HepG2 (cell line): ENCODE data around the gene LNX2. TPM values are rescaled to one million over a fixed set of nuclear protein-coding genes. Genes with fewer than 3 reads are reported as not detected.

Experiments used
- CEBPG ChIP-seq: IDR thresholded peaks from 2 replicates; pipeline ENCODE4 v1.6.1; 2016
- CREB1 ChIP-seq, 2 experiments: fragments of 450-650 bp in 1 of 2; IDR thresholded peaks; 2 replicates each; pipeline ENCODE4 v1.6.1; 2016 to 2017; ENCODE audit warnings: control low read depth in 1 of 2, mild to moderate bottlenecking in 1 of 2, missing compliant biosample characterization in 1 of 2, missing genetic modification characterization in 1 of 2
- MTA3 ChIP-seq: sonication (generic); formaldehyde crosslinking; IDR thresholded peaks from 2 replicates; pipeline ENCODE4 v1.4.0; 2020; ENCODE audit warnings: missing genetic modification reagents
- NKX3-1 ChIP-seq: sonication (generic); formaldehyde crosslinking; IDR thresholded peaks from 2 replicates; pipeline ENCODE4 v1.5.0; 2020; ENCODE audit warnings: missing genetic modification reagents
- NRL ChIP-seq: sonication (generic); formaldehyde crosslinking; IDR thresholded peaks from 2 replicates; pipeline ENCODE4 v1.5.0; 2020; ENCODE audit warnings: missing genetic modification reagents, mild to moderate bottlenecking, moderate library complexity, borderline replicate concordance
- PAF1 ChIP-seq: IDR thresholded peaks from 2 replicates; pipeline ENCODE4 v1.6.1; 2016; ENCODE audit warnings: missing genetic modification reagents, missing compliant biosample characterization
- PLRG1 ChIP-seq: fragments of 450-650 bp; conservative IDR thresholded peaks from 2 replicates; pipeline ENCODE4 v1.6.1; 2016
- TCF7L2 ChIP-seq: IDR thresholded peaks from 2 replicates; pipeline ENCODE4 v1.6.1; 2011; ENCODE audit warnings: mild to moderate bottlenecking, low read depth, low read length, moderate library complexity
- TSC22D2 ChIP-seq: sonication (generic); formaldehyde crosslinking; IDR thresholded peaks from 2 replicates; pipeline ENCODE4 v1.5.1; 2020; ENCODE audit warnings: missing genetic modification reagents, mild to moderate bottlenecking, borderline replicate concordance
- ZMYM3 ChIP-seq: sonication (generic); formaldehyde crosslinking; IDR thresholded peaks from 2 replicates; pipeline ENCODE4 v1.5.1; 2020; ENCODE audit warnings: mild to moderate bottlenecking, missing genetic modification reagents
- ZNF235 ChIP-seq: sonication (generic); formaldehyde crosslinking; IDR thresholded peaks from 2 replicates; pipeline ENCODE4 v1.8.1; 2023; ENCODE audit warnings: mild to moderate bottlenecking, missing genetic modification reagents, borderline replicate concordance
- ZNF33B ChIP-seq: sonication (generic); formaldehyde crosslinking; IDR thresholded peaks from 2 replicates; pipeline ENCODE4 v1.5.1; 2020; ENCODE audit warnings: mild to moderate bottlenecking, missing genetic modification reagents
- ZNF34 ChIP-seq: sonication (generic); formaldehyde crosslinking; IDR thresholded peaks from 2 replicates; pipeline ENCODE4 v1.4.0; 2020; ENCODE audit warnings: mild to moderate bottlenecking, missing genetic modification reagents, borderline replicate concordance
- ZNF883 ChIP-seq: sonication (generic); formaldehyde crosslinking; IDR thresholded peaks from 2 replicates; pipeline ENCODE4 v1.5.1; 2020; ENCODE audit warnings: mild to moderate bottlenecking, missing genetic modification reagents; ENCODE audit errors: not compliant biosample characterization
- polyA plus RNA-seq, 8 experiments: library from polyadenylated mRNA; depleted of rRNA in 3 of 8; stranded (reverse) in 7 of 8; unstranded in 1 of 8; fragments of >200 nt; fragmentation: Illumina TruSeq in 4 of 8; extraction: Trizol in 4 of 8; gene quantifications; 2 replicates each; pipeline versions ENCODE4 v1.2.1 to v1.2.3, GENCODE V29; 2011 to 2016; ENCODE audit warnings: low read depth in 4 of 8, missing spikeins in 1 of 8, mixed read lengths in 1 of 8; ENCODE audit not compliant: insufficient read depth in 1 of 8
- total RNA-seq, 5 experiments: library from RNA; depleted of rRNA; stranded (reverse); fragments of >200 nt; fragmentation: Illumina TruSeq; extraction: Trizol; gene quantifications; 2 replicates each; pipeline ENCODE4 v1.2.3, GENCODE V29; 2016; ENCODE audit warnings: low read depth in 1 of 5
- TF ChIP-seq, protein P1 (sequence below): sonication (generic); formaldehyde crosslinking; IDR thresholded peaks from 2 replicates; pipeline ENCODE4 v1.4.0; 2020; ENCODE audit warnings: mild to moderate bottlenecking, missing genetic modification reagents
- TF ChIP-seq, protein P2 (sequence below): sonication (generic); formaldehyde crosslinking; IDR thresholded peaks from 2 replicates; pipeline ENCODE4 v1.4.0; 2020; ENCODE audit warnings: missing genetic modification reagents
- TF ChIP-seq, protein P3 (sequence below): sonication (generic); formaldehyde crosslinking; IDR thresholded peaks from 2 replicates; pipeline ENCODE4; 2020; ENCODE audit warnings: missing genetic modification reagents, mild to moderate bottlenecking, borderline replicate concordance

The LNX2 gene
- total and polyA plus RNA-seq, 2 of the 13 experiments (the other 11 are each of a cell fraction or from before 2014, with no cell fraction given) = 9.2 to 9.7 TPM

DNA sequence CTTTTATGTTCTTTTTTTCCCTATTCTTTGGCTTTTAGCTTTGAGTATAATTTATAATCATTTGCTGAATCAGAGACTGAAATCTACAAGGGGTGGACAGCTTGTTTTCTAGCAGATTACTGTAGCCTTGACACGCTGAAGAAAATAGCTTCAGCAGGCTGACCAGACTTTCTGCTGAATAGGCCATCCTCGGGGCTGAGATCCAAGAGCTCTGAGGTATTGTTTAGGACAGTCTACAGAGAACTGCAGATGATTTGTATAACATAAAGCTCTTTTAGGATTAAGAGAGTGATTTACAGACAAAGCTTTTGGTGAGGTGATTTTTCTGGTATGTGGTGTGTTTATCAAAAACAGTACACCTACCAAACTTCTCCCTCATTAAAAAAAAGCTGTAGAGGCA, 18.2 kb upstream of the LNX2 start (continued):
- TF ChIP-seq ZNF883 (CRISPR knock-in tag) = no peak
- TF ChIP-seq NKX3-1 (CRISPR knock-in tag) = no peak
- no peak for TF ChIP-seq CREB1 (IDR thresholded peaks at IDR 0.05)
- no peak for TF ChIP-seq CREB1 (CRISPR knock-in tag; IDR thresholded peaks at IDR 0.05)
- TF ChIP-seq ZNF33B = no peak
- TF ChIP-seq TSC22D2 = no peak
- no peak for TF ChIP-seq PAF1 (CRISPR knock-in tag)
- TF ChIP-seq, protein P1, sequence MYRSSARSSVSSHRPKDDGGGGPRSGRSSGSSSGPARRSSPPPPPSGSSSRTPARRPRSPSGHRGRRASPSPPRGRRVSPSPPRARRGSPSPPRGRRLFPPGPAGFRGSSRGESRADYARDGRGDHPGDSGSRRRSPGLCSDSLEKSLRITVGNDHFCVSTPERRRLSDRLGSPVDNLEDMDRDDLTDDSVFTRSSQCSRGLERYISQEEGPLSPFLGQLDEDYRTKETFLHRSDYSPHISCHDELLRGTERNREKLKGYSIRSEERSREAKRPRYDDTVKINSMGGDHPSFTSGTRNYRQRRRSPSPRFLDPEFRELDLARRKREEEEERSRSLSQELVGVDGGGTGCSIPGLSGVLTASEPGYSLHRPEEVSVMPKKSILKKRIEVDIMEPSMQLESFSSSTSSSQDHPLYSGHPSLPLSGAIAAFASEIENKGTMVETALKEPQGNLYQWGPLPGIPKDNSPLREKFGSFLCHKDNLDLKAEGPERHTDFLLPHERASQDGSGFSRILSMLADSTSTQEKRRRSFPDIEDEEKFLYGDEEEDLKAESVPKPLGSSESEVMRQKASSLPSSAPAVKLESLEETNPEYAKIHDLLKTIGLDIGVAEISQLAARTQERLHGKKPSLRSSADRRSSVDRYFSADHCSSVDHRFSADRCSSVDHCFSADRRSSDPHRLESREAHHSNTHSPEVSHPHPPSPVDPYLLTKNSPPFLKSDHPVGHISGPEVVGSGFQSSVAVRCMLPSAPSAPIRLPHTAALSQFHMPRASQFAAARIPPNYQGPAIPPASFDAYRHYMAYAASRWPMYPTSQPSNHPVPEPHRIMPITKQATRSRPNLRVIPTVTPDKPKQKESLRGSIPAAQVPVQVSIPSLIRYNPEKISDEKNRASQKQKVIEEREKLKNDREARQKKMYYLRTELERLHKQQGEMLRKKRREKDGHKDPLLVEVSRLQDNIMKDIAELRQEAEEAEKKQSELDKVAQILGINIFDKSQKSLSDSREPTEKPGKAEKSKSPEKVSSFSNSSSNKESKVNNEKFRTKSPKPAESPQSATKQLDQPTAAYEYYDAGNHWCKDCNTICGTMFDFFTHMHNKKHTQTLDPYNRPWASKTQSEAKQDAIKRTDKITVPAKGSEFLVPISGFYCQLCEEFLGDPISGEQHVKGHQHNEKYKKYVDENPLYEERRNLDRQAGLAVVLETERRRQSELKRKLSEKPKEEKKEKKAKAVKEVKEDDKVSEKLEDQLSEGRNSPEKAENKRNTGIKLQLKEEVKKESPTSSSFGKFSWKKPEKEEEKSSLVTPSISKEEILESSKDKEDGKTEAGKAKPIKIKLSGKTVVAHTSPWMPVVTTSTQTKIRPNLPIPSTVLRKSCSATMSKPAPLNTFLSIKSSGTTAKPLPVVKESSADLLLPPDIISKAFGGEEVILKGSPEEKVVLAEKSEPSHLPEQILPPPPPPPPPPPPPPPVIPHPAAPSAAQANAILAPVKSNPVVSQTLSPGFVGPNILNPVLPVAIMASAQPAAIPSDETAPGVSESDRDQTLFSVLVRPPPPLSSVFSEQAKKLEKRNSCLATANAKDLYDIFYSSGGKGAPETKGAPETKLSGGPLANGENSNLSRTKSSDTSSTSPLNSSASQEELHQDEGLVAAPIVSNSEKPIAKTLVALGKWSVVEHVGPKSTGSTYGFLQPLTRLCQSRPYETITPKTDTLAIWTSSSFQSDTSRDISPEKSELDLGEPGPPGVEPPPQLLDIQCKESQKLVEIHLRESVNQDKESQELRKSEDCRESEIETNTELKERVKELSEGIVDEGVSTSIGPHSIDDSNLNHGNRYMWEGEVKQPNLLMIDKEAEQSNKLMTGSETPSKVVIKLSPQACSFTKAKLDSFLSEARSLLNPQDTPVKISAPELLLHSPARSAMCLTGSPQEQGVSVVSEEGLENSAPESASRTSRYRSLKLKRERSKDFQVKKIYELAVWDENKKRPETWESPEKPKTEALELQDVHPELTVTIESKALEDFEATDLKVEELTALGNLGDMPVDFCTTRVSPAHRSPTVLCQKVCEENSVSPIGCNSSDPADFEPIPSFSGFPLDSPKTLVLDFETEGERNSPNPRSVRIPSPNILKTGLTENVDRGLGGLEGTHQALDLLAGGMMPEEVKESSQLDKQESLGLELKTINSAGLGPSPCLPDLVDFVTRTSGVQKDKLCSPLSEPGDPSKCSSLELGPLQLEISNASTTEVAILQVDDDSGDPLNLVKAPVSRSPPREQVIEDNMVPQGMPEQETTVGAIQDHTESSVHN (CRISPR knock-in tag) = no peak
- no peak for TF ChIP-seq CEBPG (CRISPR knock-in tag)
- TF ChIP-seq, protein P2, sequence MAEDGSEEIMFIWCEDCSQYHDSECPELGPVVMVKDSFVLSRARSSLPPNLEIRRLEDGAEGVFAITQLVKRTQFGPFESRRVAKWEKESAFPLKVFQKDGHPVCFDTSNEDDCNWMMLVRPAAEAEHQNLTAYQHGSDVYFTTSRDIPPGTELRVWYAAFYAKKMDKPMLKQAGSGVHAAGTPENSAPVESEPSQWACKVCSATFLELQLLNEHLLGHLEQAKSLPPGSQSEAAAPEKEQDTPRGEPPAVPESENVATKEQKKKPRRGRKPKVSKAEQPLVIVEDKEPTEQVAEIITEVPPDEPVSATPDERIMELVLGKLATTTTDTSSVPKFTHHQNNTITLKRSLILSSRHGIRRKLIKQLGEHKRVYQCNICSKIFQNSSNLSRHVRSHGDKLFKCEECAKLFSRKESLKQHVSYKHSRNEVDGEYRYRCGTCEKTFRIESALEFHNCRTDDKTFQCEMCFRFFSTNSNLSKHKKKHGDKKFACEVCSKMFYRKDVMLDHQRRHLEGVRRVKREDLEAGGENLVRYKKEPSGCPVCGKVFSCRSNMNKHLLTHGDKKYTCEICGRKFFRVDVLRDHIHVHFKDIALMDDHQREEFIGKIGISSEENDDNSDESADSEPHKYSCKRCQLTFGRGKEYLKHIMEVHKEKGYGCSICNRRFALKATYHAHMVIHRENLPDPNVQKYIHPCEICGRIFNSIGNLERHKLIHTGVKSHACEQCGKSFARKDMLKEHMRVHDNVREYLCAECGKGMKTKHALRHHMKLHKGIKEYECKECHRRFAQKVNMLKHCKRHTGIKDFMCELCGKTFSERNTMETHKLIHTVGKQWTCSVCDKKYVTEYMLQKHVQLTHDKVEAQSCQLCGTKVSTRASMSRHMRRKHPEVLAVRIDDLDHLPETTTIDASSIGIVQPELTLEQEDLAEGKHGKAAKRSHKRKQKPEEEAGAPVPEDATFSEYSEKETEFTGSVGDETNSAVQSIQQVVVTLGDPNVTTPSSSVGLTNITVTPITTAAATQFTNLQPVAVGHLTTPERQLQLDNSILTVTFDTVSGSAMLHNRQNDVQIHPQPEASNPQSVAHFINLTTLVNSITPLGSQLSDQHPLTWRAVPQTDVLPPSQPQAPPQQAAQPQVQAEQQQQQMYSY (CRISPR knock-in tag) = no peak
- no peak for TF ChIP-seq NRL
- TF ChIP-seq ZMYM3 = no peak
- TF ChIP-seq, protein P3, sequence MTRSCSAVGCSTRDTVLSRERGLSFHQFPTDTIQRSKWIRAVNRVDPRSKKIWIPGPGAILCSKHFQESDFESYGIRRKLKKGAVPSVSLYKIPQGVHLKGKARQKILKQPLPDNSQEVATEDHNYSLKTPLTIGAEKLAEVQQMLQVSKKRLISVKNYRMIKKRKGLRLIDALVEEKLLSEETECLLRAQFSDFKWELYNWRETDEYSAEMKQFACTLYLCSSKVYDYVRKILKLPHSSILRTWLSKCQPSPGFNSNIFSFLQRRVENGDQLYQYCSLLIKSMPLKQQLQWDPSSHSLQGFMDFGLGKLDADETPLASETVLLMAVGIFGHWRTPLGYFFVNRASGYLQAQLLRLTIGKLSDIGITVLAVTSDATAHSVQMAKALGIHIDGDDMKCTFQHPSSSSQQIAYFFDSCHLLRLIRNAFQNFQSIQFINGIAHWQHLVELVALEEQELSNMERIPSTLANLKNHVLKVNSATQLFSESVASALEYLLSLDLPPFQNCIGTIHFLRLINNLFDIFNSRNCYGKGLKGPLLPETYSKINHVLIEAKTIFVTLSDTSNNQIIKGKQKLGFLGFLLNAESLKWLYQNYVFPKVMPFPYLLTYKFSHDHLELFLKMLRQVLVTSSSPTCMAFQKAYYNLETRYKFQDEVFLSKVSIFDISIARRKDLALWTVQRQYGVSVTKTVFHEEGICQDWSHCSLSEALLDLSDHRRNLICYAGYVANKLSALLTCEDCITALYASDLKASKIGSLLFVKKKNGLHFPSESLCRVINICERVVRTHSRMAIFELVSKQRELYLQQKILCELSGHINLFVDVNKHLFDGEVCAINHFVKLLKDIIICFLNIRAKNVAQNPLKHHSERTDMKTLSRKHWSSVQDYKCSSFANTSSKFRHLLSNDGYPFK = no peak
- no peak for TF ChIP-seq TCF7L2
- TF ChIP-seq MTA3 (CRISPR knock-in tag) = no peak
- no peak for TF ChIP-seq PLRG1
- TF ChIP-seq ZNF235 = no peak
- TF ChIP-seq ZNF34 = no peak
